GM18499 (cell line): ENCODE data around the gene AFAP1L2.

Source experiments
- ATAC-seq: cut with Tn5 transposase; IDR thresholded peaks from one replicate; pipeline ENCODE4 v1.9.1; 2021; ENCODE audit warnings: moderate number of reproducible peaks; ENCODE audit not compliant: insufficient read depth, unreplicated experiment

AFAP1L2 gene

DNA sequence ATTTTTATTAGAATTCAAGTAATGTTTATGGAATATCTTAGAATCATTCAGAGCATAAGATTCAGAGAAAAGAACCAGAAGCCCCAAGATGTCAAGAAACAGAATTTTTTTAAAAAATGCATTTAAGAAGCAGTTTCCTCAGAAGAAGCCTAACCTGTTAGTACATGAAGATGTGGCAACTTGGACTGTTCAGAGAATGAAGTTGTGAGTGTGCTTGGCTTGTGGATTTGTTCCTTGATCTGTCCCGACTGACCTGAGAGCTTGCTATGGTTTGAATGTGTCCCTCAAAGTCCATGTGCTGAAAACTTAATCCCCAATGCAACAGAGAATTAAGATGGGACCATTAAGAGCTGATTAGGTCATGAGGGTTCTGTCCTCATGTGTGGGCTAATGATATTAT is 13.8 kb upstream of the AFAP1L2 start:
- ATAC-seq = no peak

GRCh38 chr10:114412907-114413797 is 8.8 kb upstream of the AFAP1L2 start:
- ATAC-seq = no peak

DNA sequence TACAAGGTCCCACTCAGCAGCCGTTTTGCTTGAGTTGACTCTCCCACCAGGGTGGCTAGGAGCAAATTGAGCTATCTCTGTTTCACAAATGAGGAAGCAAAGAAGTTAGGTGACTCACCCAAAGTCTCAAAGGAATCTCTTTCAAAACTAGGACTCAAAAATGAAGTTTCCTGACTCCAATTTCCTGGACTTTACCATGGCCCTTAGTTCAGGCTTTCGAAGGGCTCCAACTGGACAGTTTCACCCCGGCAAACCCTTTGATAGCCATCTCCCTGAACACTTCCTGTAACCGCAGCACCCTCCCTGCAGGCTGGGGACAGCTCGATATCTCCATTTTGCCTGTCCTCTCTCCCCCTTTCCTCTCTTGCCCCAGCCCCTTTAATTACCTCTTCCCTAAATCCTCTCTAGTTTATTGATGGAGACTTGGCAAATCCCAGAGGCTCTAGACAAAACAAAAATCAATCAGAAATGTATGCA is 4.7 kb upstream of the AFAP1L2 start:
- ATAC-seq = no peak

- ATAC-seq = no peak
Observed at GRCh38 chr10:114408112-114408967, 4.0 kb upstream of the AFAP1L2 start.

GRCh38 chr10:114406455-114406854 is 2.2 kb upstream of the AFAP1L2 start:
- ATAC-seq = no peak

- no peak for ATAC-seq
Observed at GRCh38 chr10:114405011-114405350, 679 bp upstream of the AFAP1L2 start.

- ATAC-seq = no peak
Observed at GRCh38 chr10:114403541-114404161, 651 bp downstream of the AFAP1L2 start.

- no peak for ATAC-seq
Observed at GRCh38 chr10:114402871-114403540, 1.3 kb downstream of the AFAP1L2 start.

- ATAC-seq = no peak
Observed at GRCh38 chr10:114402233-114402632, 2.1 kb downstream of the AFAP1L2 start.

- ATAC-seq = no peak
Observed at GRCh38 chr10:114401195-114401791, 3.0 kb downstream of the AFAP1L2 start.

DNA sequence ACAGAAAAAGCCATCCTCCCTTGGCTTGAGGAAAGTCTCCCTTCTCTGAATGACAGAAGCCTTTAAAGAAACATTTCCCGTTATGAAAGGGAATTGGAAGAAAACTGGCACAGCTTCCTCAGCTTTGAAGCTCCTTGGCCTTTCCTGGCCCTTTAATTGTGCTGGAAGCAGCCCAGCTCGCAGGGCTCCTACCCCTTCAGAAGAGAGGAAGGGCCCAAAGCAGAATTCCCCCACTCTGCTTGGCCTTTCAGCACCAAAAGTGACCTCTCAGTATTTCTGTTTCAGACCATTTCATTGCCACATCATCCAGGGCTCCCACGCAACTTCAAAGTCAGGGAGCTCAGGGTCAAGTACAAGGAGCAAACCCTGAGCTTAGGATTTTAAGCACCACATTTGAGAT is 4.2 kb downstream of the AFAP1L2 start:
- ATAC-seq = no peak

DNA sequence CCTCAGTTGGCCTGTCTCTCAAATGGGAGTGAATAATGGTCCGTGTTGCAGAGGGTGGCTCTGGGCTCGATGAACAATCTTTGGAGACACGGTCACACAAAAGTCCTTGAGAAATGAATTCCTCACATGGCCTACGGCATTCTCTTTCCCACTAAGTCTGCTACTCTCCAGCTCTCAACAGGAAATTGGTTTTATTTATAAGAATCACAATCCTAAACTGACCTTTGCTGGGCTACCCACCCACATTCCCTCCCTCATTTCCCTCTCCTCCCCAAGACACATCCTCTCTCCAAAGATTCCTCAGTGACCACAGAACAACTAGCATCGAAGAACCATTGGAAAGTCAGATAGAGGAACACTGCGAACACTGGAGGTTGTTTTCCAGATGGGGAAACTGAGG is 4.7 kb downstream of the AFAP1L2 start:
- no peak for ATAC-seq

GRCh38 chr10:114398587-114399331 is 5.5 kb downstream of the AFAP1L2 start:
- no peak for ATAC-seq

DNA sequence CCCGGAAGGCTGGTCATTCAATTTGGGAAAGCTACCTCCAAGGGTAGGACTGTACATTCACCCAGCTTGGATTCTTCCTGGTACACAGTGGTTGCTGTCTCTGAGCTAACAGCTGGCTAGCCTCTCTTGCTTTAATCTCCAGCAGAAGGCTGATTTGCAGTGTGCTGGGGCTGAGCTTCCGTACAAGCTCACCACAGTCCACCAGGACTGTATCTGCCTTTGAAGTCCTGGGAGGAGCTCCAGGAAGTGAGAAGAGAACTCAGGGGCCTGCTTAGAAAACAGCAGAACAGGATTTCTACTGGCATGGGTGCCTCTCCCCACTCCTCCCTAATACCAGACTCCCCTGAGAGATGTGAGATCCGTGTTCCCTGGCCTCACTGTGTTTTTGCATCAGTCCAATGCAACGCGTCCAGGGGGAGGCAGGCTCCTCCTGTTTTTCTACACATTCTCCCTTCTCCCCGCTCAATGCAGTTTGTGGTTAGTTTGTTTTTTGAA is 6.6 kb downstream of the AFAP1L2 start:
- ATAC-seq = no peak

- ATAC-seq = no peak
Observed at GRCh38 chr10:114396464-114396863, 7.8 kb downstream of the AFAP1L2 start.

DNA sequence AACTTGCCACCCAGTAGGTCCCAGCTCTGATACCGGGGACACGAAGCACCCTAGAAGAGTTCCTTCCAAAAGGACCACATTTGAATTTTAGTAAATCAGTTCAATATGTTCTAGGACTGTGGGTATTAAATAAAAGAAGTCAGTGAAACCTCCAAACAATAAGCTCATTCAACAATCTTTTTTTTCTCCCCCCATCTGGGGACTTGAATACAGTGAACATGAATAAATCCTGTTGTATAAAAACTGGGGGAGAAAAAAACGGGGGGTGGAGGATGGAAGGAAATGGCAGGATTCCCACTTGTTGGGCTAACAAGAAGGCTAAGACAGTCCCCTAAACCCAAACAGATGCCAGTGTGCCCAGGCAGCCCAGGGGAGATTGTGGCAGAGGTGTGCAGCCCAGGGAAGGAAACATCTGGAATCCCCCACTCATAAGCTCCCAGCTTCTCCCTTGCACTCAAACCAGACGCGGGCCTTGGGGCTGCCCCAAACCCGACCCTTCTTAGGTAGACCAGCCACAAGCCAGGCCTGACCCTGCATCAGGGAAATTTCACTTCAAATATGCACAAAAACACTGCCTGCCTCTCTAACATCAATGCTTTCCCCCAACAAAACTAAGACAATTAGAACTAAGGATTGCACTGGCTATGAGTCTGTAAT is 8.8 kb downstream of the AFAP1L2 start:
- no peak for ATAC-seq

DNA sequence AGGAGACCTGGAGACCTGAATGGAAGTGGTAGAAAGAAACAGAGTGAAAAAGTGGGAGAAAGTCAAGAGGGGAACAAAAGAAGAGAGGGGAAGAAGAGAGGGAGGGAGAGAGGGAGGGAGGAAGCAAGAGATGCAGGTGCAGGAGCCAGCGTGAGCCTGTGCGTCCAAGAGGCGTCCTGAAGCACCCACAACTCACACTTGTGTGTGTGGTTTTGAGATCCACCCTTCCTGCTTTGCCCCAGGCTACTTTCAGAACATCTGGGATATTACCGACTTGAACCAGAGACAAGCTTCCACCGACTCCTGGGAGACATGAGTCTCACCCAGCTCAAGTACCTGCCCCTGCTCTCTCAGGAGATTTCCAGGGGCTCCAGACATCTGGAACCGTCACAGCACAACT is 9.8 kb downstream of the AFAP1L2 start:
- no peak for ATAC-seq

- no peak for ATAC-seq
Observed at GRCh38 chr10:114393886-114394285, 10.4 kb downstream of the AFAP1L2 start.

GRCh38 chr10:114393482-114393881 is 10.8 kb downstream of the AFAP1L2 start:
- no peak for ATAC-seq
